H9 (cell line): ENCODE data around the gene ELOA. TPM values are rescaled to one million over a fixed set of nuclear protein-coding genes. Genes with fewer than 3 reads are reported as not detected.

ENCODE experiments used
- DNase-seq: peaks from one replicate; pipeline ENCODE4 v3.0.0-alpha.2; 2017
- H2AFZ ChIP-seq: one replicate; pipeline ENCODE4 v1.6.1; 2013; ENCODE audit warnings: mild to moderate bottlenecking, low read length, control low read depth, moderate library complexity
- H2AK5ac ChIP-seq: 2 replicates; pipeline ENCODE4 v1.6.1; 2013; ENCODE audit warnings: low read length, control low read depth, mixed read lengths; ENCODE audit not compliant: insufficient read length
- H2BK120ac ChIP-seq: one replicate; pipeline ENCODE4 v1.6.1; 2013; ENCODE audit warnings: low read depth, mild to moderate bottlenecking, low read length, control low read depth, inconsistent platforms; ENCODE audit not compliant: poor library complexity, severe bottlenecking
- H2BK12ac ChIP-seq: 2 replicates; pipeline ENCODE4 v1.6.1; 2013; ENCODE audit warnings: low read length, control low read depth, mixed read lengths, low read depth; ENCODE audit not compliant: insufficient read length
- H2BK15ac ChIP-seq: 2 replicates; pipeline ENCODE4 v1.6.1; 2013; ENCODE audit warnings: low read depth, low read length, control low read depth
- H2BK20ac ChIP-seq: one replicate; pipeline ENCODE4 v1.6.1; 2013; ENCODE audit warnings: low read depth, mild to moderate bottlenecking, low read length, control low read depth, inconsistent platforms; ENCODE audit not compliant: poor library complexity, severe bottlenecking
- H2BK5ac ChIP-seq: 2 replicates; pipeline ENCODE4 v1.6.1; 2013; ENCODE audit warnings: low read length, control low read depth, mixed read lengths; ENCODE audit not compliant: insufficient read length
- H3K14ac ChIP-seq: 2 replicates; pipeline ENCODE4 v1.6.1; 2013; ENCODE audit warnings: low read length, control low read depth; ENCODE audit not compliant: insufficient read depth
- H3K18ac ChIP-seq: 2 replicates; pipeline ENCODE4 v1.6.1; 2013; ENCODE audit warnings: low read depth, mild to moderate bottlenecking, mixed read lengths, low read length, control low read depth; ENCODE audit not compliant: insufficient read length
- H3K23ac ChIP-seq: 2 replicates; pipeline ENCODE4 v1.6.1; 2013; ENCODE audit warnings: low read length, control low read depth, mixed read lengths, low read depth; ENCODE audit not compliant: insufficient read length
- H3K23me2 ChIP-seq: 2 replicates; pipeline ENCODE4 v1.6.1; 2013; ENCODE audit warnings: low read depth, mild to moderate bottlenecking, mixed read lengths, low read length, control low read depth; ENCODE audit not compliant: insufficient read length, poor library complexity, severe bottlenecking
- H3K27ac ChIP-seq: 2 replicates; pipeline ENCODE4 v1.5.1; 2013; ENCODE audit warnings: low read length, control low read depth, mixed read lengths, low read depth; ENCODE audit not compliant: insufficient read length
- H3K27me3 ChIP-seq: 2 replicates; pipeline ENCODE4 v1.6.1; 2013; ENCODE audit warnings: low read length, control low read depth, inconsistent platforms; ENCODE audit not compliant: insufficient read depth
- H3K4ac ChIP-seq: 2 replicates; pipeline ENCODE4 v1.6.1; 2013; ENCODE audit warnings: low read depth, mild to moderate bottlenecking, control low read depth, inconsistent platforms, low read length, moderate library complexity
- H3K4me1 ChIP-seq: 2 replicates; pipeline ENCODE4 v1.6.1; 2013; ENCODE audit warnings: low read length, control low read depth, inconsistent platforms; ENCODE audit not compliant: insufficient read depth
- H3K4me2 ChIP-seq: 2 replicates; pipeline ENCODE4 v1.6.1; 2013; ENCODE audit warnings: low read length, control low read depth, mixed read lengths; ENCODE audit not compliant: insufficient read length, insufficient read depth
- H3K56ac ChIP-seq: 2 replicates; pipeline ENCODE4 v1.6.1; 2013; ENCODE audit warnings: low read depth, mild to moderate bottlenecking, mixed read lengths, low read length, control low read depth; ENCODE audit not compliant: insufficient read length
- H3K79me1 ChIP-seq: 2 replicates; pipeline ENCODE4 v1.6.1; 2013; ENCODE audit warnings: low read depth, mild to moderate bottlenecking, moderate library complexity, low read length, control low read depth, inconsistent platforms; ENCODE audit not compliant: insufficient read depth, poor library complexity, severe bottlenecking
- H3K79me2 ChIP-seq: 2 replicates; pipeline ENCODE4 v1.6.1; 2013; ENCODE audit warnings: low read length, control low read depth, inconsistent platforms; ENCODE audit not compliant: insufficient read depth
- H3K9ac ChIP-seq: 2 replicates; pipeline ENCODE4 v1.6.1; 2013; ENCODE audit warnings: low read length, control low read depth, mixed read lengths; ENCODE audit not compliant: insufficient read length; ENCODE audit errors: extremely low read depth
- H3K9me3 ChIP-seq: one replicate; pipeline ENCODE4 v1.6.1; 2013; ENCODE audit warnings: low read depth, low read length, inconsistent platforms; ENCODE audit not compliant: control insufficient read depth
- H3T11ph ChIP-seq: one replicate; pipeline ENCODE4 v1.6.1; 2013; ENCODE audit warnings: mild to moderate bottlenecking, low read length, control low read depth, inconsistent platforms
- H4K20me1 ChIP-seq: one replicate; pipeline ENCODE4 v1.6.1; 2013; ENCODE audit not compliant: control insufficient read depth, insufficient read length, insufficient read depth
- H4K5ac ChIP-seq: 2 replicates; pipeline ENCODE4 v1.6.1; 2013; ENCODE audit warnings: low read depth, mild to moderate bottlenecking, mixed read lengths, low read length, control low read depth; ENCODE audit not compliant: insufficient read length
- H4K8ac ChIP-seq: replicated peaks from 2 replicates; pipeline ENCODE4 v1.6.1; 2013; ENCODE audit warnings: low read length, control low read depth, mixed read lengths, low read depth; ENCODE audit not compliant: insufficient read length
- H4K91ac ChIP-seq: 2 replicates; pipeline ENCODE4 v1.6.1; 2013; ENCODE audit warnings: low read depth, mild to moderate bottlenecking, moderate library complexity, mixed read lengths, low read length, control low read depth; ENCODE audit not compliant: insufficient read length
- H3K27ac Mint-ChIP-seq, 3 experiments: 2 replicates in 2 of 3; 3 replicates in 1 of 3; pipeline ENCODE4 v1.8.0; 2020 to 2021; ENCODE audit warnings: mixed read lengths in 3 of 3, mild to moderate bottlenecking in 1 of 3, moderate library complexity in 1 of 3
- H3K27me3 Mint-ChIP-seq: 2 replicates; pipeline ENCODE4 v1.8.0; 2021; ENCODE audit warnings: low read depth, mild to moderate bottlenecking, moderate library complexity, mixed read lengths
- H3K36me3 Mint-ChIP-seq, 3 experiments: 2 replicates in 2 of 3; 3 replicates in 1 of 3; pipeline ENCODE4 v1.8.0; 2020 to 2021; ENCODE audit warnings: low read depth in 3 of 3, mixed read lengths in 3 of 3; ENCODE audit not compliant: insufficient read depth in 1 of 3
- H3K4me1 Mint-ChIP-seq, 2 experiments: 2 replicates each; pipeline ENCODE4 v1.8.0; 2020; ENCODE audit warnings: mixed read lengths in 2 of 2
- H3K4me3 Mint-ChIP-seq, 2 experiments: 2 replicates in 1 of 2; 3 replicates in 1 of 2; pipeline ENCODE4 v1.8.0; 2020 to 2021; ENCODE audit warnings: mild to moderate bottlenecking in 2 of 2, mixed read lengths in 2 of 2, moderate library complexity in 1 of 2
- H3K9me3 Mint-ChIP-seq, 2 experiments: 2 replicates in 1 of 2; 3 replicates in 1 of 2; pipeline ENCODE4 v1.8.0; 2020; ENCODE audit warnings: mild to moderate bottlenecking in 2 of 2, mixed read lengths in 2 of 2, moderate library complexity in 1 of 2
- CTCF ChIP-seq: fragments of 200-600 bp; sonication (generic); conservative IDR thresholded peaks from 3 replicates; pipeline ENCODE4 v1.8.0; 2021; ENCODE audit warnings: antibody characterized with exemption, mild to moderate bottlenecking
- WGBS: extraction: QIAGEN DNeasy Blood & Tissue Kit; methylation state at CpG from one replicate; pipeline ENCODE4 v1.1.7; 2013; ENCODE audit warnings: missing lambda C conversion rate, low lambda C conversion rate, mixed read lengths; ENCODE audit not compliant: insufficient read length; ENCODE audit errors: extremely low coverage; 5-methylcytosine and 5-hydroxymethylcytosine counted together
- total RNA-seq: library from RNA; stranded (reverse); gene quantifications from 2 replicates; pipeline ENCODE4 v1.2.1, GENCODE V29; 2021

Gene ELOA
- total RNA-seq, 1 experiment from 2014 or later, result 66.2 TPM

- no peak overlapping the region for H3K4me3 Mint-ChIP-seq
Measured at GRCh38 chr1:23751815-23752200, 8.5 kb downstream of the ELOA start.

More at GRCh38 chr1:23751815-23752200, 8.5 kb downstream of the ELOA start:
- Histone ChIP-seq H3K79me2 (peaks cover 12% of the 10 kb centered on the region), H3K4me1 (no peaks in the 10 kb centered on the region), H4K20me1 (no peaks in the 10 kb centered on the region), H2BK12ac (no peak overlapping the region), H3K27me3 (no peaks in the 10 kb centered on the region), H3K18ac (no peak overlapping the region), H3K23ac (no peak overlapping the region), H3K14ac (no peak overlapping the region), H3K23me2 (no peaks in the 10 kb centered on the region), H3K9ac (no peak overlapping the region), H3K4ac (no peak overlapping the region), H4K5ac (no peak overlapping the region), H3T11ph (no peak overlapping the region), H2BK120ac (no peak overlapping the region), H2BK15ac (no peak overlapping the region), H2BK5ac (no peak overlapping the region), H2AFZ (no peak overlapping the region), H3K4me2 (no peak overlapping the region), H4K8ac (no peak overlapping the region), H2BK20ac (no peak overlapping the region), H3K56ac (no peak overlapping the region), H3K9me3 (no peaks in the 10 kb centered on the region), H3K27ac (no peak overlapping the region), H3K79me1 (no peaks in the 10 kb centered on the region), H2AK5ac (no peak overlapping the region), H4K91ac (no peak overlapping the region)
- Mint-ChIP-seq H3K9me3 (no peaks in the 10 kb centered on the region), H3K36me3 (peaks cover 55 to 77% (median 72%) of the 10 kb centered on the region in 3 experiments; a peak in 6 of 7 replicates), H3K27me3 (no peaks in the 10 kb centered on the region), H3K4me1 (no peaks in the 10 kb centered on the region), H3K27ac (no peak overlapping the region)
- no peak for DNase-seq
- WGBS, result no CpG with 5 or more reads among the region's 4 CpGs
- no peak for TF ChIP-seq CTCF
